ENCODE measurements around the gene RNASE2. TPM values are rescaled to one million over a fixed set of nuclear protein-coding genes. Genes with fewer than 3 reads are reported as not detected.
"Not testable (repeated sequence)": the region's sequence is repeated elsewhere in the genome, so short reads cannot be mapped to it uniquely, and the experiment has no call there.

Gene RNASE2
- not detected for total RNA-seq

DNA sequence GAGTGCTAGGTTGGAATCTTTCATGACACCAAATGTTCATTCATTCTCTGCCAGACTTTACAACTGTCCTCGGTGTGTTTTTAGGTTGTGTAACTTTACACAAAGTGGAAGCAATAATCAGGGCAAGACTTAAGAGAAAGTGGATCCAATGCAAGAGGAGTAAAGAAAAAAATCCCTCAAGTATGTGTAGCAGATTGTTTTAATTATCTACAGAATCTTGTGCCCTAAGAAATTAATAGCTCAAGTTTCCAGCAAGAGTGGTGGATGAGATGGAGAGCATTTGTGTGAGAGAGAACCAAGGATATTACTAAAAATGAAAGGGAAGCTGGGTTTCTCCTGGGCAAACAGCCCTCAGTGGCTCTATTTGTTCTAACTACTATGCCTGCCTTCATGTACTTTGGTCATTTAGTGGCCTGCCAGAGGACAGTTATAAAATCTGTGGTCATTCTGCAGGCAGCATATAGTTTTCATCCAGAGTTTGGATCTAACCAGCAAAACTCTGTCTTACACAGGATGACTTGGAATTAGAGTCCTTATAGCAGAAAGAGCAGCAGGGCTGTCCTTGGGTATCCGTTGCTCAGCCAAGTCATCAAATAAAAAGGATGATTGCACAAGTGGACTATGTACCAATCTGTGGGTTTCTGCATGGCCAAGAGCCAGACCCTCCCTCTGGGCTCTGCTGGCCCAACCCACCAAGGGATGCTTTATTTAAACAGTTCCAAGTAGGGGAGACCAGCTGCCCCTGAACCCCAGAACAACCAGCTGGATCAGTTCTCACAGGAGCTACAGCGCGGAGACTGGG is at the start of gene RNASE2:
Gene RNASE2 (plus strand): TSS at position 752 of the 802 bp plus-strand sequence. CDS start 285 bp downstream, outside the sequence.
- peaks cover 28% of the 10 kb centered on the region for H3K27me3 Mint-ChIP-seq (ENCODE audit: low read depth)
- CTCF ChIA-PET; ATAC-seq; POLR2A ChIA-PET; H3K36me3 Mint-ChIP-seq (ENCODE audit: low read depth); DNase-seq; H3K9me3 Mint-ChIP-seq (ENCODE audit: insufficient read depth); H3K4me3 Mint-ChIP-seq: not testable (repeated sequence)
- H3K4me1 Mint-ChIP-seq (ENCODE audit: low read depth), result peaks cover 14% of the 10 kb centered on the region
- H3K27ac Mint-ChIP-seq, result peak within 1 kb of the TSS; percentile 13

GRCh38 chr14:20905676-20906075 is 49.6 kb upstream of the RNASE2 start:
- H3K4me3 Mint-ChIP-seq, result no peak overlapping the region
- DNase-seq (no peak), ATAC-seq (no peak)
- CTCF ChIA-PET, result interaction anchor here (0.8 to 1.2 kb wide), 2 partner anchors 55 to 109 kb away, joined by 3 to 4 read pairs; no protein-coding TSS in a partner anchor
- POLR2A ChIA-PET, result no interaction called here
- no peaks in the 10 kb centered on the region for H3K36me3 Mint-ChIP-seq (ENCODE audit: low read depth)
- H3K9me3 Mint-ChIP-seq (ENCODE audit: insufficient read depth), result no peaks in the 10 kb centered on the region
- no peaks in the 10 kb centered on the region for H3K4me1 Mint-ChIP-seq (ENCODE audit: low read depth)
- no peaks in the 10 kb centered on the region for H3K27me3 Mint-ChIP-seq (ENCODE audit: low read depth)
- H3K27ac Mint-ChIP-seq, result no peak overlapping the region

- H3K4me1 Mint-ChIP-seq (ENCODE audit: low read depth), result no peaks in the 10 kb centered on the region
- H3K27me3 Mint-ChIP-seq (ENCODE audit: low read depth), result no peaks in the 10 kb centered on the region
- ATAC-seq (no peak), DNase-seq (no peak)
- CTCF ChIA-PET, result no interaction called here
- no peaks in the 10 kb centered on the region for H3K9me3 Mint-ChIP-seq (ENCODE audit: insufficient read depth)
- no peak overlapping the region for H3K4me3 Mint-ChIP-seq
- POLR2A ChIA-PET, result no interaction called here
- H3K27ac Mint-ChIP-seq, result no peak overlapping the region
- no peaks in the 10 kb centered on the region for H3K36me3 Mint-ChIP-seq (ENCODE audit: low read depth)
These were observed 48.1 kb upstream of the RNASE2 start for GRCh38 chr14:20907214-20907613.

DNA sequence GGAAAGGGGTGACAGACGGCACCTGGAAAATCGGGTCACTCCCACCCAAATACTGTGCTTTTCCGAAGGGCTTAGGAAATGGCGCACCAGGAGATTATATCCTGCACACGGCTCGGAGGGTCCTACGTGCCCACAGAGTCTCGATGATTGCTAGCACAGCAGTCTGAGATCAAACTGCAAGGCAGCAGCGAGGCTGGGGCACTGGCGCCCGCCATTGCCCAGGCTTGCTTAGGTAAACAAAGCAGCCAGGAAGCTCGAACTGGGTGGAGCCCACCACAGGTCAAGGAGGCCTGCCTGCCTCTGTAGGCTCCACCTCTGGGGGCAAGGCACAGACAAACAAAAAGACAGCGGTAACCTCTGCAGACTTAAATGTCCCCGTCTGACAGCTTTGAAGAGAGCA is 44.5 kb upstream of the RNASE2 start:
- H3K4me3 Mint-ChIP-seq; ATAC-seq; POLR2A ChIA-PET; H3K9me3 Mint-ChIP-seq (ENCODE audit: insufficient read depth); H3K4me1 Mint-ChIP-seq (ENCODE audit: low read depth); CTCF ChIA-PET; H3K36me3 Mint-ChIP-seq (ENCODE audit: low read depth); DNase-seq; H3K27ac Mint-ChIP-seq; H3K27me3 Mint-ChIP-seq (ENCODE audit: low read depth): not testable (repeated sequence)

DNA sequence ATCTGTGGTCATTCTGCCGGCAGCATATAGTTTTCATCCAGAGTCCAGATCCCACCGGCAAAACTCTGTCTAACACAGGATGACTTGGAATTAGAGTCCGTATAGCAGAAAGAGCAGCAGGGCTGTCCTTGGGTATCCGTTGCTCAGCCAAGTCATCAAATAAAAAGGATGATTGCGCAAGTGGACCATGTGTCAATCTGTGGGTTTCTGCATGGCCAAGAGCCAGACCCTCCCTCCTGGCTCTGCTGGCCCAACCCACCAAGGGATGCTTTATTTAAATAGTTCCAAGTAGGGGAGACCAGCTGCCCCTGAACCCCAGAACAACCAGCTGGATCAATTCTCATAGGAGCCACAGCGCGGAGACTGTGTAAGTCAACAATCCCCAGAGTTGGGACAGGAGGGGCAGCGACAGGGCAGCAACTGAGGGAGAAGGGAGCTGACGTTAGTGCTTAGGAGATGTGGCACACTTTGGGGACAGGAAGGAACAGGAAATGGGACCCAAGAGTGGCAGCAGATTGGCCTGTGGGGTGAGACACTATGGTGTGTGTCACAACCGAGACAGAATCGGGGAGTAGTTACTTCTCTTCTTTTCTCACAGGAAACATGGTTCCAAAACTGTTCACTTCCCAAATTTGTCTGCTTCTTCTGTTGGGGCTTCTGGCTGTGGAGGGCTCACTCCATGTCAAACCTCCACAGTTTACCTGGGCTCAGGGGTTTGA is 36.1 kb upstream of the RNASE2 start:
- DNase-seq; H3K4me1 Mint-ChIP-seq (ENCODE audit: low read depth); H3K4me3 Mint-ChIP-seq; H3K36me3 Mint-ChIP-seq (ENCODE audit: low read depth); H3K27ac Mint-ChIP-seq; POLR2A ChIA-PET; H3K9me3 Mint-ChIP-seq (ENCODE audit: insufficient read depth); ATAC-seq: not testable (repeated sequence)
- H3K27me3 Mint-ChIP-seq (ENCODE audit: low read depth), result peaks cover 31% of the 10 kb centered on the region
- CTCF ChIA-PET, result interaction anchor here (1.0 kb wide), 1 partner anchor 52 kb away, joined by 4 read pairs; no protein-coding TSS in a partner anchor

DNA sequence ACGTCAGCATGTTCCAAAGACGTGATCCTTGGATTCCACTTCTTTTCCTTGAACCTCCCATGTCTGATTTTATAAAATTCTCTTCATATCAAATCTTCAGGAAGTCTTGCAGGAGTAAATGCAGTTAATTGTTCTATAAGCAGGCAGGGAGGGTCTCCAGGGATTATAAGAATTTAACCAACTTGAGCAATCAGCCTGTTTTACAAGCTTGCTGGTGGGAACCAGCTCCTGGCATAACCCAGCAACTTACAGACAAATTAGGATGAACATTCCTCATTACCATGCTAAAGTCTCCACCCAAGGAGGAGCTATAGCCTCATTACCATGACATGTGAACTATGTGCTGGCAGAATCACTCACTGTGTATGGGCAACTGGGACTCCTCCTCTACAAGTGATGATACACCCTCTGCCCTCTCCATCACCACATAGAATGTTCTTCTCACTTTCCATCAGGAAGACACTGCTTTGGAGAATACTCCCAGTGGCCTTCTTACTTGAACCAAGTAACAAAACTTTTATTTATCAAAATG is 31.5 kb upstream of the RNASE2 start:
- H3K9me3 Mint-ChIP-seq (ENCODE audit: insufficient read depth); ATAC-seq; H3K27ac Mint-ChIP-seq; CTCF ChIA-PET; H3K4me3 Mint-ChIP-seq; H3K36me3 Mint-ChIP-seq (ENCODE audit: low read depth); DNase-seq; POLR2A ChIA-PET; H3K4me1 Mint-ChIP-seq (ENCODE audit: low read depth): not testable (repeated sequence)
- peaks cover 28% of the 10 kb centered on the region for H3K27me3 Mint-ChIP-seq (ENCODE audit: low read depth)

DNA sequence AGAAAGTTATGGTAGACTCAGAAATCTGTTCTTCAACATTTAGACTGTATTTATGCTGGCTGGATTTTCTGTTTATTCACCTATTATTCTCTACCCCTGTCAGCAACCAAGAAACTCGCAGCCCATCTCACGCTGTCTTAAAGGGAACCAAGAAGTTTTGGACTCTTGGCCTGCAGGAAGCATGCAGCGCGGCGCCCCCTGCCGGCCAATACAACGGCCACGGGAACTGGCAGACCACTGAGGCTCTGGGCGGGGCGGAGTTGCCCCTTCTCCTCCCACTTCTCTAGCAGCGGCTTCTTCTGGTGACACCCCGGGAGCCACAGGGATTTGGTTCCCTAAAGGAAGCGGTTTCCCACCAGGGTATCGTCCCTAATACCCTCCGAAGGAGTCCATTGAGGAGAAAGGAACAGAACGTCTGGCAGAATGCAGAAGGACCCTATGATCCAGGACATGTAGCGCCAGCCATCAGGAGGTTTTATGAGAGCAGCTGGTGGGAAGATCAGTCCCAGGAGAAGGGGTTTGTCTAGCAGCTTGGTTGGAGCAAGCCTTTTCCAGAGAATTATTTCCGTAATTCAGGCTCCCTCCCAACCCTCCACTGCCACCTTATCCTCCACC is 21.0 kb upstream of the RNASE2 start:
- Mint-ChIP-seq H3K36me3 (ENCODE audit: low read depth) (no peaks in the 10 kb centered on the region), H3K4me1 (ENCODE audit: low read depth) (no peaks in the 10 kb centered on the region), H3K27me3 (ENCODE audit: low read depth) (no peaks in the 10 kb centered on the region), H3K9me3 (ENCODE audit: insufficient read depth) (no peaks in the 10 kb centered on the region), H3K4me3 (no peak overlapping the region), H3K27ac (no peak overlapping the region)
- ATAC-seq (no peak), DNase-seq (peak; percentile 49)
- ChIA-PET CTCF (no interaction called here), POLR2A (no interaction called here)

DNA sequence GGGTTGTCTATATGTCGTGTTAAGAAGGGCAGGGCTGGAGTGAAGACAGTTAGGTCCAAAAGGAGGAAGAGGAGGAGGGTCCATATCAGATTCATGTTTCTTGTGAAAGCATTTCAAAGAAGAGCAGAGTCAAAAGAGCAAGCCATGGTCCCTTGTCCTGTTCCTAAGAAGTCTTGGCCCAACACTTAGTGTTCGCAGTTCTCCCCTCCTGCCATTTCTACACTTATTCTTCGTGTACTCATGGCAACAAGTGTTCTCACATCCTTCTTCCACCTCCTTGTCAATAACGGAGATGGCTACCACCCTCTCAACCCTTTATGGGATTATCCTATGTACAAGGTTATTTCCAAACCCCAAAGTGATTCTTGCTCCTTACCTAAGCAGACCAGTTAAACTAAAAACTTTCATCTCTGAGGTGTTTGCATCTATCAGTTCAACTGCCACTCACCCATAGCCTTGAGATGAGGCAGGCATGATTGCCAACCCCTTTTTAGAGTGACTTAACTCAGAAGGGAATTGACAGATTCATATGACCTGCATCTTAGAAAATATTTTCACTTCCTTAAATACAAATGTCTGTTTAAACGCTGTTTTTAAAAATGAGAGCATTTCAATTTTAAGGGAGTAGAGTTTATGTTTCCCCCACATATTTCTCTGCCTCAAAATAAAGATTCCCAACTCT is 19.8 kb upstream of the RNASE2 start:
- no peaks in the 10 kb centered on the region for H3K4me1 Mint-ChIP-seq (ENCODE audit: low read depth)
- no peak overlapping the region for H3K4me3 Mint-ChIP-seq
- DNase-seq (no peak), ATAC-seq (no peak)
- no peak overlapping the region for H3K27ac Mint-ChIP-seq
- H3K9me3 Mint-ChIP-seq (ENCODE audit: insufficient read depth), result no peaks in the 10 kb centered on the region
- POLR2A ChIA-PET, result no interaction called here
- H3K27me3 Mint-ChIP-seq (ENCODE audit: low read depth), result peaks cover under 1% of the 10 kb centered on the region
- H3K36me3 Mint-ChIP-seq (ENCODE audit: low read depth), result no peaks in the 10 kb centered on the region
- CTCF ChIA-PET, result interaction anchor here (0.9 kb wide), 1 partner anchor 35 kb away, joined by 3 read pairs; no protein-coding TSS in a partner anchor

- POLR2A ChIA-PET; H3K9me3 Mint-ChIP-seq (ENCODE audit: insufficient read depth); H3K4me3 Mint-ChIP-seq; H3K4me1 Mint-ChIP-seq (ENCODE audit: low read depth); DNase-seq; H3K27ac Mint-ChIP-seq; H3K36me3 Mint-ChIP-seq (ENCODE audit: low read depth): not testable (repeated sequence)
- peak; percentile 47 for ATAC-seq
- CTCF ChIA-PET, result interaction anchor here (1.3 kb wide), 1 partner anchor 26 kb away, joined by 5 read pairs; no protein-coding TSS in a partner anchor
- peaks cover 27% of the 10 kb centered on the region for H3K27me3 Mint-ChIP-seq (ENCODE audit: low read depth)
These were observed 10.1 kb upstream of the RNASE2 start for GRCh38 chr14:20945146-20945545.

DNA sequence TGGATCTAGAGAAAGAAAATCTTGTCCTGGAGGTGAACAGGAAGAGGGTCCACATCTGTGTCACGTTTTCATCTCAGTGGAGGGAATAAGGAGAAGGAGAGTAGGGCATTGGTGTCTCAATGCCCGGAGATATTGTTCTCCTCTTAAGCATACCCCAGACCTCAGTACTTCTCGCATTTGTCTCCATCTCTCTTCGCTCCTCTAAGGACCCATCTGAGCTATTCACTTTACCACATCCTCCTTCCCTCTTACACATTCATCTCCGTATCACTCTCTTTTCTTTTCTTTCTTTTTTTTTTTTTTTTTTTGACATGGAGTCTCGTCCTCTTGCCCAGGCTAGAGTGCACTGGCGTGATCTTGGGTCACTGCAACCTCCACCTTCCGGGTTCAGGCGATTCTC is 8.6 kb upstream of the RNASE2 start:
- DNase-seq; ATAC-seq; H3K9me3 Mint-ChIP-seq (ENCODE audit: insufficient read depth); H3K36me3 Mint-ChIP-seq (ENCODE audit: low read depth); H3K27ac Mint-ChIP-seq; CTCF ChIA-PET; H3K4me3 Mint-ChIP-seq; H3K4me1 Mint-ChIP-seq (ENCODE audit: low read depth); POLR2A ChIA-PET: not testable (repeated sequence)
- H3K27me3 Mint-ChIP-seq (ENCODE audit: low read depth), result peaks cover 24% of the 10 kb centered on the region

- DNase-seq; H3K36me3 Mint-ChIP-seq (ENCODE audit: low read depth); ATAC-seq; H3K9me3 Mint-ChIP-seq (ENCODE audit: insufficient read depth); H3K27ac Mint-ChIP-seq; H3K4me3 Mint-ChIP-seq; POLR2A ChIA-PET: not testable (repeated sequence)
- H3K27me3 Mint-ChIP-seq (ENCODE audit: low read depth), result peaks cover 23% of the 10 kb centered on the region
- CTCF ChIA-PET, result interaction anchor here (1.0 to 2.7 kb wide), 2 partner anchors 16 to 98 kb away, joined by 3 to 15 read pairs; no protein-coding TSS in a partner anchor
- peaks cover 19% of the 10 kb centered on the region for H3K4me1 Mint-ChIP-seq (ENCODE audit: low read depth)
These were observed 219 bp downstream of the RNASE2 start for GRCh38 chr14:20955538-20955873.

All from activated CD8-positive, alpha-beta T cell treated with anti-CD3 and anti-CD28 coated beads, Interleukin-2, amount 10 ng/mL, durations not matched to agents 7 days and 5 days (primary cell).